Neural cell (in vitro differentiated cells): Measurements from ENCODE around the gene THADA.

Experiments used
- CTCF ChIP-seq: fragments of 450-650 bp; IDR thresholded peaks from 2 replicates; pipeline ENCODE4 v1.5.1; 2014; ENCODE audit warnings: antibody characterized with exemption, mild to moderate bottlenecking, moderate library complexity; ENCODE audit not compliant: poor library complexity, severe bottlenecking
- EP300 ChIP-seq: fragments of 450-650 bp; conservative IDR thresholded peaks from 2 replicates; pipeline ENCODE4 v1.6.1; 2014; ENCODE audit warnings: antibody characterized with exemption, mild to moderate bottlenecking, moderate library complexity; ENCODE audit not compliant: poor library complexity, severe bottlenecking
- EZH2 ChIP-seq: fragments of 200-600, 300-800 bp; shearing (Covaris generic), sonication (generic); IDR thresholded peaks from 2 replicates; pipeline ENCODE4 v1.6.1; 2014; ENCODE audit warnings: antibody characterized with exemption, low read length, borderline replicate concordance, mild to moderate bottlenecking; ENCODE audit not compliant: insufficient read depth, poor library complexity, severe bottlenecking
- RAD21 ChIP-seq: fragments of 450-650 bp; conservative IDR thresholded peaks from 2 replicates; pipeline ENCODE4 v1.6.1; 2014; ENCODE audit warnings: antibody characterized with exemption, mild to moderate bottlenecking, moderate library complexity
- REST ChIP-seq: IDR thresholded peaks from 2 replicates; pipeline ENCODE4 v1.6.1; 2012; ENCODE audit warnings: borderline replicate concordance

GRCh38 chr2:43448011-43448821, 147.6 kb downstream of the THADA start:
- TF ChIP-seq CTCF (no peak), EZH2 (no peak), RAD21 (no peak), REST (no peak), EP300 (no peak)
